ENCODE data around the gene DLGAP5. TPM values are rescaled to one million over a fixed set of nuclear protein-coding genes. Genes with fewer than 3 reads are reported as not detected.

The DLGAP5 gene
- total and polyA plus RNA-seq, 9 donors = 0.43 to 0.69 (median 0.47) TPM; not detected in 4

DNA sequence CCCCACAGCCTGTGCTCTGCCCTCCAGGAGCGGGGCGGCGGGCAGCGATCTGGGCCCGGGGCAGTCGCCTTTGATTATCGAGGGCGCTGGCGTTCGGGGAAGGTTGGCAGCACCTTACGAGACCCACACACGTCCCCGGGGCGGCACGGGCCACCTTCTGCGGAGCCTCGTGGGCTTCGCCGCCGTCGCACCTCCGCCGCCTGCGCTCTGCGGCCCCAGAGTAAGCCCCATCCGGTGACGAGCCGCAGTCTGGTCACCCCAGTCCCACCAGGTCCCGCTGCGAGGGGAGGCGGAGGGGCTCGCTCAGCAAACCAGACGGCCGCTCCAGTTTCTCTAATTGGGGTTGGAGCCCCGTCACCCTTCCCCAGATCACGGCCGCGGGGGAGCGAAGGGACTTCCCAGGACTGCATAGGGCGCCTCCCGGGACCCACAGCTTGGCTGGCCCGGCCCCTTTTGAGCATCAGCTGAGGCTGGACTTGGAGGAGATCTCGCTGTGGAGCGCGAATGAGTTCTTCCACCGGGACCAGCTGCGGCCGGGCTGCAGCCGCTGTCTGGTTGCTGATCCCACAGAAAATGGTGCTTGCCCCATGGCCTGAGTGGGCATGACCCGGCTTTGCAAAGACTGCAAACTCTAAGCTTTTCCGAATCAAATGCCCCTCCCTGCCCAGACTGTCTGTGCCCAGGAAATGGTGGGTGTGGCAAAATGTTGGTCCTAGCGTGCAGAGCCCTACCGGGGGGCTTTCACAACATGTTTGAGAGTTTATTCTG is 61.8 kb downstream of the DLGAP5 start:
- H3K4me1 ChIP-seq (ENCODE audit: insufficient read depth) = peaks cover 22% of the 10 kb centered on the region
- peak overlapping the region; percentile 75 for H3K4me3 ChIP-seq
- TF ChIP-seq EP300 (IDR thresholded peaks at IDR 0.05) (no peak), POLR2A (IDR thresholded peaks at IDR 0.05) (no peak)
- TF ChIP-seq, protein P1, sequence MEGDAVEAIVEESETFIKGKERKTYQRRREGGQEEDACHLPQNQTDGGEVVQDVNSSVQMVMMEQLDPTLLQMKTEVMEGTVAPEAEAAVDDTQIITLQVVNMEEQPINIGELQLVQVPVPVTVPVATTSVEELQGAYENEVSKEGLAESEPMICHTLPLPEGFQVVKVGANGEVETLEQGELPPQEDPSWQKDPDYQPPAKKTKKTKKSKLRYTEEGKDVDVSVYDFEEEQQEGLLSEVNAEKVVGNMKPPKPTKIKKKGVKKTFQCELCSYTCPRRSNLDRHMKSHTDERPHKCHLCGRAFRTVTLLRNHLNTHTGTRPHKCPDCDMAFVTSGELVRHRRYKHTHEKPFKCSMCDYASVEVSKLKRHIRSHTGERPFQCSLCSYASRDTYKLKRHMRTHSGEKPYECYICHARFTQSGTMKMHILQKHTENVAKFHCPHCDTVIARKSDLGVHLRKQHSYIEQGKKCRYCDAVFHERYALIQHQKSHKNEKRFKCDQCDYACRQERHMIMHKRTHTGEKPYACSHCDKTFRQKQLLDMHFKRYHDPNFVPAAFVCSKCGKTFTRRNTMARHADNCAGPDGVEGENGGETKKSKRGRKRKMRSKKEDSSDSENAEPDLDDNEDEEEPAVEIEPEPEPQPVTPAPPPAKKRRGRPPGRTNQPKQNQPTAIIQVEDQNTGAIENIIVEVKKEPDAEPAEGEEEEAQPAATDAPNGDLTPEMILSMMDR (IDR thresholded peaks at IDR 0.05) = no peak
- peak; percentile 61 to 79 (median 73) for DNase-seq
- intact Hi-C loops (cut with DNase I) = loop anchor here in 2 of 4 donors (2.0 to 5.0 kb wide), 2 partner anchors 23 to 37 kb away; no protein-coding TSS in a partner anchor
- peak overlapping the region; percentile 94 to 97 for H3K27ac ChIP-seq
- WGBS, 3 donors = 0 to 1% (median 0%) methylated on average over 4 to 53 of the region's 53 CpGs
- H3K27me3 ChIP-seq = no peaks in the 10 kb centered on the region
- H3K36me3 ChIP-seq = no peaks in the 10 kb centered on the region
- H3K9me3 ChIP-seq = no peaks in the 10 kb centered on the region

DNA sequence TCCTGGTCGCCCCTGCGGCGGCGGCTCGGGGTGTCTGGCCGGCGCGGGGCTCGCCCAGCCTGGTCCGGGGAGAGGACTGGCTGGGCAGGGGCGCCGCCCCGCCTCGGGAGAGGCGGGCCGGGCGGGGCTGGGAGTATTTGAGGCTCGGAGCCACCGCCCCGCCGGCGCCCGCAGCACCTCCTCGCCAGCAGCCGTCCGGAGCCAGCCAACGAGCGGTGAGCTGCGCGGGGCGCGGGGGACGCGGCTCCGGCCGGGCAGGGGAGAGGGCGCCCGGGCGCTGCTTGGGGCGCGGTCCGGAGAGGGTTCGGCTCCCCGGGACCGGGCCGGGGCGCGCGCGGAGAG is 62.3 kb downstream of the DLGAP5 start, which contains the start of gene LGALS3:
Gene LGALS3, plus strand, starts transcription at position 167 of the 342 bp plus-strand sequence. CDS start 8,122 bp downstream, outside the sequence.
- TF ChIP-seq, protein P1 (IDR thresholded peaks at IDR 0.05) = no peak
- TF ChIP-seq POLR2A (IDR thresholded peaks at IDR 0.05) = peak; percentile 78
- Histone ChIP-seq H3K4me1 (ENCODE audit: insufficient read depth) (peaks cover 19% of the 10 kb centered on the region), H3K9me3 (no peaks in the 10 kb centered on the region), H3K27me3 (no peaks in the 10 kb centered on the region), H3K4me3 (peak within 1 kb of the TSS; percentile 75), H3K27ac (peak within 1 kb of the TSS; percentile 94 to 97), H3K36me3 (no peaks in the 10 kb centered on the region)
- DNase-seq = peak; percentile 80 to 88 (median 83)
- WGBS, 3 donors = 0 to 1% (median 1%) methylated on average over 8 to 50 of the region's 50 CpGs
- intact Hi-C loops (cut with DNase I) = loop anchor here in 2 of 4 donors (2.0 to 5.0 kb wide), 2 partner anchors 22 to 37 kb away; no protein-coding TSS in a partner anchor

DNA sequence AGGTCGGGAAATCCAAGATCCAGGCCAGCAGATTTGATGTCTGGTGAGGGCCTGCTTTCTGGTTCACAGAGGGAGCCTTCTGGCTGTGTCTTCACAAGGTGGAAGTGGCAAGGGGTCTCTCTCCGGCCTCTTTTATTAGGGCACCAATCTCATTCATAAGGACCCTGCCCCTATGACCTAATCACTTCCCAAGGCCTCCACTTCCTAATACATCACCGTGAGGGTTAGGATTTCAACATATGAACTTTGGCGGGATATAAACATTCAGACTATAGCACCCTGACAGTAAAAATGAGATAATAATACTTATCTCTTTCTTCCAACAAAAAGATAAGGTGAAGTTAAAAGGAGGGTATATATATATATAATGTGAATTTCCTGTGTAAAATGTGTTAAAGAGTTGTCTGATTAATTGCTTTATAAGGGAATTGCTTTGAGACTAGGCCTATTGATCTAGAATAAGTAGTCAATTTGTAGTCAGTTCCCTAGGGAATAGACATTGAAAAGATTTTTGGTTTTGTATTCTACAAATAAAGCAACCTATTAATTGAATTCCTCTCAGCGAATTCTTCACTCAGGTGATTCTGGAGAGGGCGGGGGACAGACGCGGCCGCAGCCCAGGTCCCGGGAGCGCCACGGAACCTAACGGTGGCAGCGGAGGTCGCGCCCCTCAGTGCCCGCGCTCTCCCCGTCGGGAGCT is 62.8 kb downstream of the DLGAP5 start:
- Histone ChIP-seq H3K27ac (peak overlapping the region; percentile 94 to 97), H3K36me3 (no peaks in the 10 kb centered on the region), H3K4me1 (ENCODE audit: insufficient read depth) (peaks cover 20% of the 10 kb centered on the region), H3K27me3 (no peaks in the 10 kb centered on the region), H3K9me3 (no peaks in the 10 kb centered on the region), H3K4me3 (peak overlapping the region; percentile 75)
- 19 to 25% (median 20%) methylated on average over 17 to 20 of the region's 20 CpGs for WGBS, 3 donors
- TF ChIP-seq, protein P1 (IDR thresholded peaks at IDR 0.05) = no peak
- TF ChIP-seq EP300 (IDR thresholded peaks at IDR 0.05) (no peak), POLR2A (IDR thresholded peaks at IDR 0.05) (no peak)
- intact Hi-C loops (cut with DNase I) = loop anchor here in 2 of 4 donors (2.0 to 5.0 kb wide), 2 partner anchors 22 to 36 kb away; no protein-coding TSS in a partner anchor
- DNase-seq = no peak

DNA sequence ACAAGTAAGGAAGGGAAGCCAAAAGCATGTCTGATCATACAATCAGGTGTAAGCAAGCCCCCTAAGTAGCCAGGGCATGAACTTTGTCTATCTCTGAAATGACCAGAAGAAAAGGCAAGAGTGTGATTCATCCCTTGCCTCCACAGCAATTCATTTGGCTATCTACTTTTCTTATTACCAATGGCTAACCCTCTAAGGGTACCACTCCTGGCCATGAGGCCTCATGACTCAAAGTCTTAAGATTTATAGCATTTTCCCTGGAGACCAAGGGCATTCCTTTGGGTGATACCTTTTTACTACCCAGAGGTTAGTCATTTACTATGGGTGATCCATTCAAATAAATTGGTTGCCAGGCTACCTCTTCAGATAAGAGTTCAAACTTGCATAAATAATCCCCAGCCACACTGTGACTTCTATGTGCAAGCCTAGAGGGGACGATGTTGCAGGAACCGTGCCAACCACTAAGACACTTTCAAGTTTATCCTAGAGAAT is 63.9 kb downstream of the DLGAP5 start:
- no peak for TF ChIP-seq EP300 (IDR thresholded peaks at IDR 0.05)
- TF ChIP-seq, protein P1 (IDR thresholded peaks at IDR 0.05) = no peak
- TF ChIP-seq POLR2A (IDR thresholded peaks at IDR 0.05) = no peak
- no peak for DNase-seq
- intact Hi-C loops (cut with DNase I) = loop anchor here in 2 of 4 donors (5.0 kb wide), 1 partner anchor 35 kb away; no protein-coding TSS in a partner anchor
- Histone ChIP-seq H3K4me3 (no peak overlapping the region), H3K9me3 (no peaks in the 10 kb centered on the region), H3K27me3 (no peaks in the 10 kb centered on the region), H3K4me1 (ENCODE audit: insufficient read depth) (peaks cover 27% of the 10 kb centered on the region), H3K36me3 (no peaks in the 10 kb centered on the region), H3K27ac (no peak overlapping the region)
- WGBS, 3 donors = 82 to 87% (median 82%) methylated on average over 2 of the region's 2 CpGs
